NCI-H2029 treated with DMSO at 0.1 percent for 48 hours (cell line): ENCODE data around the gene FPGS.
"Not testable (repeated sequence)": the region's sequence is repeated elsewhere in the genome, so short reads cannot be mapped to it uniquely, and the experiment has no call there.

ENCODE experiments used
- DNase-seq: peaks from one replicate; lab custom pipeline; 2025; lab: John Stamatoyannopoulos, UW

Gene FPGS, protein sequence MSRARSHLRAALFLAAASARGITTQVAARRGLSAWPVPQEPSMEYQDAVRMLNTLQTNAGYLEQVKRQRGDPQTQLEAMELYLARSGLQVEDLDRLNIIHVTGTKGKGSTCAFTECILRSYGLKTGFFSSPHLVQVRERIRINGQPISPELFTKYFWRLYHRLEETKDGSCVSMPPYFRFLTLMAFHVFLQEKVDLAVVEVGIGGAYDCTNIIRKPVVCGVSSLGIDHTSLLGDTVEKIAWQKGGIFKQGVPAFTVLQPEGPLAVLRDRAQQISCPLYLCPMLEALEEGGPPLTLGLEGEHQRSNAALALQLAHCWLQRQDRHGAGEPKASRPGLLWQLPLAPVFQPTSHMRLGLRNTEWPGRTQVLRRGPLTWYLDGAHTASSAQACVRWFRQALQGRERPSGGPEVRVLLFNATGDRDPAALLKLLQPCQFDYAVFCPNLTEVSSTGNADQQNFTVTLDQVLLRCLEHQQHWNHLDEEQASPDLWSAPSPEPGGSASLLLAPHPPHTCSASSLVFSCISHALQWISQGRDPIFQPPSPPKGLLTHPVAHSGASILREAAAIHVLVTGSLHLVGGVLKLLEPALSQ

DNA sequence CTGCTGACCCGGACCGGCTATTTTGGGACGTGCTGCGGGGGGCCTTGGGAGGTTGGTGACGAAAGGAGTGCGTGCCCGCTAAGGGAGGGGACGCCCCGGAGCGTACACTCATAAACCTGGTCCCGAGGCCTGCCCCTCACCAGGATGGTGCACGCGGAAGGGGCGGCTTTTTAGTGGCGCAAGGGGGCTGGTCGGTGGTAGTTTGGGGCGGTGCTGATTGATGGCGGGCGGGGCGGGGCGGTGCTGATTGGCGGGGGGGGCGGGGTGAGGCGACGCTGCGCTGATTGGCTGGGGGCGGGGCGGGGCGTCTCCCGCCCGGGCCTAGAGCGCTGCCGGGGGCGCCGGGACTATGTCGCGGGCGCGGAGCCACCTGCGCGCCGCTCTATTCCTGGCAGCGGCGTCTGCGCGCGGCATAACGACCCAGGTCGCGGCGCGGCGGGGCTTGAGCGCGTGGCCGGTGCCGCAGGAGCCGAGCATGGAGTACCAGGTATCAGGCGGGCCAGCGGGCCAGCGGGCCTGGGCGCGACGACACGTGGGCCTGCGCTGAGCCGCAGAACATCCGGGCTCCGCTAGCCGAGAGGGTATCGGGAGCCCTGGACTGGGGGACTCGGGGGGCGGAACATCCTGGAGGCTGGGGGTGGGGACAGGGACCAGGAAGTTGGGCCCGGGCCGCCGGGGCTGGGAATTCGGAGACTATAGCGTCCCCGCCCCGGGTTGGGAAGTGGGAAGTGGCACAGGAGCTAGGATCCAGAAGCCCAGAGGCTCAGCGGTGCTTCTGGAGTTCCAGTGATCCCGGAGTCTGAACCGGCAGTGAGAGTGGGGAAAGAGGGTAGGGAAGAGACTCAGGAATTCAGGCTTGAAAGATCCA, at the start of gene FPGS:
Gene FPGS (plus strand): TSS at position 307 of the 868 bp plus-strand sequence. CDS start 43 bp downstream, at position 350.
- DNase-seq: peak; percentile 44

DNA sequence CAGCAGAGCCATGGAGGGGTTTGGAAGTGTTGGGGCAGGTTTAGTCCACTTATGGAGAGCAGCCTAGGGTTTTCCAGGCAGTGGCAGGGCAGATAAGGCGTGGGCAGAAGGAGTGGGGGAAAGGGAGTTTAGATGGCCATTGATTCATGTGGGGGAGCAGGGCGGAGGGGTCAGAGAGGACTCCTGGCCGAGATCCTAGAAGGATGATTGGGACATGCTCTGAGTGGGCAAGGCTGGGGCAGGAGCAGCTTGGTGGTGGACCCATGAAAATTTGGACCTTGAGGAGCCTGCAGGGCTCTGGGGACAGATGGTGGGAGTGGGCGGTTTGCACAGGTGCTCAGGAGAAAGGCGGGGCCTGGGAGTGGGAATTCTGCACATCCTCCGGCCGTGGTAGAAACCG, 49.5 kb upstream of the FPGS start:
- no peak for DNase-seq

GRCh38 chr9:127753622-127754021, 49.1 kb upstream of the FPGS start:
- no peak for DNase-seq

DNA sequence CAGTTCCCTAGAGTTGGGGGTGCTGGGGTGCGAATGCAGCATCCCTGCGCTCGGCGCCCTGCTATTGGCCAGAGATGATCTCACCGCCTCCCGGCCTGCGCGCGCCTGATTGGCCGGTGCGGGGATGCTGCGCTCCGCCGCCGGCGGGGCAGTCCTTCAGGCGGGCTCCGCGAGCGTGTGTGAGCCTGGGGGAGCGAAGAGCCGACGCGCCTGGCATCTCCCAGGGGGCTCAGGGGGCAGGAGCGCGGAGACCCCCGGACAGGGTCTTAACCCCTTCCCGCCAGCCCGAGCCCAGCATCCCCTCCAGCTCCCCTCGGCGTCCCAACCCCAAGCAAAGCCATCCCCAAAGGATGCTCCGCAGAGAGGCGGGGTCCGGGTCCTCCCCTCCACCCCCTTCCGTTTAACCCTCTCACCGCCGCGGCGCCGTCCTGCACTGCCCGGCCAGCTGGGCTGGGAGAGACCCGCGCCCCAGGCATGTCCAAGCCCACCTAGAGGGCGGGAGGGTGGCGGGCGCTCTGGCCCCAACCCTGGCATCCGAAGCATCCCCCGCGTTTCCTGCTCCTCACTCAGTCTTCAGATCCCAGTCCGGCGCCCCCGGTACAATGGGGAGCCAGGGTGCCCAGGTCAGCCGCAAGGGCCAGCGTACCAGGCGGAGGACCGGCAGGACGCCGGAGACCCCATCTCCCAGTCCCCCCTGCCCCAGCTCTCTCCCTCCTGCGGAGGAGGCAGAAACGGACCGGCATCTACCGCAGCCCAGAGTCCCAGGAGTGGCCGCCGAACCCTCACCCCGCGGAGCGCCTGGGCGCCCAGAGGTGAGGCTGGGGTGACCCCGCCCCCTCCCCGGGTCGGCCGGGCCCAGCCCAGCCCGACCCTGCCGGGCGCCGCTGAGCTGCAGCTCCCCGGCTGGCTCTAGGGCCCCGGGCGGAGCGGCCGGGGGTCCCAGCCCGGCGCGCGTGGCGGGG, 48.3 kb upstream of the FPGS start:
- no peak for DNase-seq

DNA sequence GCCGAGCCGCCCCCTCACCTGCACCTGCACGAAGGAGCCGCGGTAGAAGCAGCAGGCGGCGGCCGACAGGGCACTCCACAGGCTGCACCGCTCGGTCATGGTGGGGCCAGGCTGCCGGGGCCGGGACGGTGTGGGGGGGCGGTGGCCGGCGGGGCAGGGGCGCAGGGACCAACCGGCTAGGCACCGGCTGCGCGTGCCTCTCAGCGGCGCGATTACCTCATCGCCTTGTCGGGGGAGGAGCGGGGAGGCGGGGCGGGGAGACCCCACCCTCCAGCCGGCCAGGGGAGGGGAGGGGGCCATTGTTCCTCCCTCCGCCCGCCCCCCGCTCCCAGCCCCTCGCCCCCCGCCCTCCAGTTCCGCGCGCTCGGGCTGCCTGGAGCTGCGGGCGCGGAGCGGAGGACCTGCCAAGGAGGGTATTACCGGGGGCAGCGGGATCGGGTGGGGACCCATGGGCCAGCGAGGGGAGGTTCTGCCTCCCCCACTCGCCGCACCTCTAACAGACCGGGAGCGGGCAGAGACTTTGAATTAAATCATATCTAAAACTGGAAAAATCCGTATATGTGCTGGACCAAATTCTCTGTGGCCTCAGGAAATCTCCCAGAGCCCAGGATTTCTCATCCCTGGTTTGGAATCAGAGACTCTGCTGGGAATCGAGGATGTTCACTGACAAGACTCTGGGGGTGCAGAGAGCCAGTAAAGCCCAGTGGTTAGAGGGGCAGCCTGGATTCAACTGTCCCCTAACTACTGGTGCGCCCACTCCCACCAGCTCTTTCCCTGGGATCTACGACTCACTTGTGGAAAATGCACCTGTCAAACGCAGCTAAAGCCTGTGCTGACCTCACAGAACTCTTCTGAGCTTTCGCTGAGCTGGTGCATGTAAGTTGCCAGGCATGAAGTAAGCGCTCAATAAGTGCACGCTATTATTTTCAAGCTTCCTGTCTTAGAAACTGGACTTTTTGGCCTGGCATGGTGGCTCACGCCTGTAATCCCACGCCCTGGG, 47.3 kb upstream of the FPGS start:
- DNase-seq: no peak

DNA sequence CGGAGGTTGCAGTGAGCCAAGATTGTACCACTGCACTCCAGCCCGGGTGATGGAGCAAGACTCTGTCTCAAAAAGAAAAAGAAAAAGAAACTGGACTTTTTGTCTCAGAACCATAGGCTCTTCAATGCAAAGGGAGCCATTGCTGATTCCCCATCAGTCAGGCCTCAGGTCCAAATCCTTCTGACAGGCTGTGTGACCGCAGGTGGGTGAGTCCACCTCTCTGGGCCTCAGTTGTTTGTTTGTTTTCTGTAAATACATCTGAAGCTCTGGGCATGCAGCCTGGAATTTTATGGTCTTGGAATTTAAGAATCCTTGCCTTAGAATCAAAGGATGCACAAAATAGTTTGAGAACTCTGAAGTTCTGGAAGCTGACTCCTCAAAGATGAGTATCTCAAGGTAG, 46.4 kb upstream of the FPGS start:
- no peak for DNase-seq

DNA sequence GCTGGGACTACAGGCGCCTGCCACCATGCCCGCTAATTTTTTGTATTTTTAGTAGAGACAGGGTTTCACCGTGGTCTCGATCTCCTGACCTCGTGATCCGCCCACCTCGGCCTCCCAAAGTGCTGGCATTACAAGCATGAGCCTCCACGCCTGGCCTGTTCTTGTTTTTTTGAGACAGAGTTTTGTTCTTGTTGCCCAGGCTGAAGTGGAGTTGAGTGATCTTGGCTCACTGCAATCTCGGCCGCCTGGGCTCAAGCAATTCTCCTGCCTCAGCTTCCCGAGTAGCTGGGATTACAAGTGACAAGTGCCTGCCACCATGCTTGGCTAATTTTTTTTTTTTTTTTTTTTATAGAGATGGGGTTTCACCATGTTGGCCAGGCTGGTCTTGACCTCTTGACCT, 45.9 kb upstream of the FPGS start:
- not testable (repeated sequence) for DNase-seq

GRCh38 chr9:127758843-127759242, 43.8 kb upstream of the FPGS start:
- no peak for DNase-seq

DNA sequence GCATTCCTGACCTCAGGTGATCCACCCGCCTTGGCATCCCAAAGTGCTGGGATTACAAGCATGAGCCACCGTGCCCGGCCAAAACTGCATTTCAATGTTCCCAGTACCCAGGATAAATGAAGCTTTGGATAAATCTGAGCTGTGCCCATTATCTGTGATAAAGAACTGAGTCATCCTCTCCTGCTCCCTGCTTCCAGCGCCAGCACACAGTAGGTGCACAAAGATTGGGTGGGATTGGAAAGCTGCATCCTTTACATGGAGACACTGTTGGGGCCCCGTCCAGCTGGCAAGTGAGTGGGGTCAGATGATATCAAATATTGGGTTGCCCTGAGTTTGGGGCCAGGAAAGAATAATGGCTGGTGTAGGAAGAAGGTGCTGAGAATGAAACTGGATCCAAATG, 41.6 kb upstream of the FPGS start:
- no peak for DNase-seq

- no peak for DNase-seq
Observed at GRCh38 chr9:127761491-127761956, 41.2 kb upstream of the FPGS start.

- DNase-seq: no peak
Observed at GRCh38 chr9:127762111-127762676, 40.5 kb upstream of the FPGS start.

- no peak for DNase-seq
Observed at GRCh38 chr9:127763918-127764384, 38.7 kb upstream of the FPGS start.

DNA sequence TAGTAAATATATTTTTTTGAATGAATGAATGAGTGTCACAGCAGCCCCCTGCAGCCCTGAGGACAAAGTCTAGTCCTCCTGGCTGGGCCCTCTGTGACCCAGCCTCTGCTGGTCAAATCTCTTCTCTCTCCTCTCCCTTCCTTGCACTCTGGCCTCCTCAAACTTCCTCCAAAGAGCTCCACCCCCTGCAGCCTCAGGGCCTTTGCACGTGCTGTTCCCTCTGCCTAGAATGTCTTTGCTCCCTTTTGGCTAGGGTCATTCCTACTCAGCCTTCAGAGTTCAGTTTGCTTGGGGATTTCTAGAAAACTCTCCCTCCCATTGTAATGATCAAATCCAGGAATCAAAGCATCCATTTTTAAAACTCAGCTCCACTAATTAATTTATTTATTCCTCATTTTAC, 37.3 kb upstream of the FPGS start:
- DNase-seq: no peak

DNA sequence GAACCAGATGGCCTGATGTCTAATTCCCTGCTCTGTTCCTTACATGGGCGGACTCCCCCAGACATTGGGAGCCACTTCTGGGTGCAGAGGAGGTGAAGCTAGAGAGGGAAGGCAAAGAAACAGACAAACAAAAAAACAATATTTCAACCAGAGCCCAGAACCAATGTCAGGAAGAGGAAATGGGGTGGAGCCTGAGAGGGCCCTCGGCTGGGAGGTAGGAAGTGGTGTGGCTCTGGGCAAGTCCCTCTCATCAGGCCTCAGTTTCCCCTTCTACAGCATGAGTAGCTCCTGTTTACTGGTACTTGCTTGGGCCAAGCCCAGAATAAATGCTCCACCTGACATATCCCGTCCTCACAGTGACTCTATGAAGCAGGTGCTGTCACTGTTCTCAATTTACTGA, 35.3 kb upstream of the FPGS start:
- no peak for DNase-seq

GRCh38 chr9:127767909-127768331, 34.8 kb upstream of the FPGS start:
- no peak for DNase-seq

DNA sequence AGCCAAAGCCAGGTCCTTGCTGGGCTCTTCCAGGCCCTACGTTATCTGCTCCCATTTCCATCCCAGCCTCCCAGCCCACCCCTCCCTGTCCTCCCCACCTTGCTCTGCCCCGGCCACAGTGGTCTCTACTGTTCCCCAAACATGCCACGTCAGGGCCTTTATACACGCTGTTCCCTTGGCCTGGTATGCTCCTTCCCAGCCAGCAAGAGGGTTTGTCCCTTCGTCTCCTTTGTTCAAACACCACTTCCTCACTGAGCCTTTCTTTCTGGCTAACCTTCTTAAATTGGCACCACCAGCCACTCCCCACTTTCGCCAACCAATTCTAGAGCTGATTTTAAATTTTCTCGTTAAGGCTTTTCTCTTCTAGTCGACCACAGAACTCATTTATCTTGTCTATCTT, 34.0 kb upstream of the FPGS start:
- no peak for DNase-seq

DNA sequence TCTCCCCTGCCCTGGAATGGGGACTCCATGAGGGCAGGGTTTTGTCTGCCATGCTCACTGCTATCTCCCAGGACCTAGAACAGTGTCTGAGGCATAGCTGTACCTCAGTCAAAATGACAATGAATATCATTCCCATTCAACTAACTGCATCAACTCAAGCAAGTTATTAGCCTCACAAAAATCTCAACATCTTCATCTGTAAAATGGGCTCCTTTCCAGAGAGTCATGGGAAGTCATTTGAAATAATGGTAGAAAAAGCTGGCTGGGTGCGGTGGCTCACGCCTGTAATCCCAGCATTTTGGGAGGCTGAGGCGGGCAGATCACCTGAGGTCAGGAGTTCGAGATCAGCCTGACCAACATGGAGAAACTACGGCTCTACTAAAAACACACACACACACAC, 33.6 kb upstream of the FPGS start:
- no peak for DNase-seq

GRCh38 chr9:127769929-127770582, 32.6 kb upstream of the FPGS start:
- DNase-seq: no peak

DNA sequence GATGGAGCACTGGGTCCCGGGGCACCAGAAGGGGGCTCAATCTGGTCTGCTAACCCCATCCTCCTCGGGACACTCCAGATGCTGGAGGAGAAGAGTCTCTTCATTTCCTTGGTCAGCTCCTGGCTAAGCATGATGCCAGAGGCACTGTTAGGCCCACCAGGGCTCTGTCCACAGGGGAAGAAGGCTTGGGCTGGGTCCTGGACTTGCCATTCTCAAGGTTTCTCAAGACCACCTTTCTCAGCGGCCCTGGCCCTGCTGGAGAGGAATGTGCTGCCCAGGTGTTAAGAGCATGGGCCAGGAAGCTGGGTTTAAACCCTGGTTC, 32.1 kb upstream of the FPGS start:
- DNase-seq: no peak
